IPS DF 6.9 (cell line): Measurements from ENCODE around the gene KCNB1.

ENCODE experiments used
- DNase-seq: peaks from one replicate; pipeline ENCODE4 v3.0.0-alpha.2; 2013; ENCODE audit warnings: low read depth, low spot score
- H3K27ac ChIP-seq: one replicate; pipeline ENCODE4 v1.5.1; 2013; ENCODE audit warnings: low read length, control low read depth
- H3K27me3 ChIP-seq: 2 replicates; pipeline ENCODE4 v1.6.1; 2013; ENCODE audit warnings: mild to moderate bottlenecking, low read length; ENCODE audit not compliant: control insufficient read depth, insufficient read depth
- H3K36me3 ChIP-seq: 2 replicates; pipeline ENCODE4 v1.6.1; 2013; ENCODE audit warnings: low read length; ENCODE audit not compliant: control insufficient read depth, insufficient read depth
- H3K4me1 ChIP-seq: 2 replicates; pipeline ENCODE4 v1.6.1; 2013; ENCODE audit warnings: low read length; ENCODE audit not compliant: control insufficient read depth, insufficient read depth
- H3K4me3 ChIP-seq: 2 replicates; pipeline ENCODE4 v1.5.1; 2013; ENCODE audit warnings: mild to moderate bottlenecking, low read length
- H3K9me3 ChIP-seq: 2 replicates; pipeline ENCODE4 v1.6.1; 2013; ENCODE audit warnings: low read length, inconsistent platforms; ENCODE audit not compliant: control insufficient read depth, insufficient read depth
- WGBS: extraction: QIAGEN DNeasy Blood & Tissue Kit; methylation state at CpG from one replicate; pipeline ENCODE4 v1.1.7; 2013; ENCODE audit warnings: mixed read lengths, missing lambda C conversion rate; ENCODE audit not compliant: insufficient read length, insufficient coverage; 5-methylcytosine and 5-hydroxymethylcytosine counted together

The KCNB1 gene

GRCh38 chr20:49503176-49503575, 20.7 kb upstream of the KCNB1 start:
- no peaks in the 10 kb centered on the region; the same call in 1 of the 2 replicates for H3K4me1 ChIP-seq
- no peaks in the 10 kb centered on the region for H3K27me3 ChIP-seq
- no CpG with 5 or more reads among the region's 6 CpGs for WGBS
- no peak for DNase-seq
- H3K27ac ChIP-seq = no peak overlapping the region
- peaks cover 4% of the 10 kb centered on the region; the same call in 1 of the 2 replicates for H3K36me3 ChIP-seq
- H3K4me3 ChIP-seq = no peak overlapping the region
- H3K9me3 ChIP-seq = no peaks in the 10 kb centered on the region

GRCh38 chr20:49501917-49502316, 19.4 kb upstream of the KCNB1 start:
- Histone ChIP-seq H3K4me3 (no peak overlapping the region), H3K27ac (no peak overlapping the region), H3K27me3 (no peaks in the 10 kb centered on the region), H3K4me1 (no peaks in the 10 kb centered on the region; the same call in 1 of the 2 replicates), H3K9me3 (no peaks in the 10 kb centered on the region), H3K36me3 (no peaks in the 10 kb centered on the region)
- DNase-seq = no peak
- WGBS = no CpG with 5 or more reads among the region's 3 CpGs

- no peaks in the 10 kb centered on the region for H3K4me1 ChIP-seq
- no CpG with 5 or more reads among the region's 1 CpG for WGBS
- H3K27me3 ChIP-seq = no peaks in the 10 kb centered on the region
- no peak overlapping the region for H3K4me3 ChIP-seq
- DNase-seq = no peak
- H3K27ac ChIP-seq = no peak overlapping the region
- no peaks in the 10 kb centered on the region for H3K9me3 ChIP-seq
- no peaks in the 10 kb centered on the region for H3K36me3 ChIP-seq
Measured at GRCh38 chr20:49497398-49497669, 14.9 kb upstream of the KCNB1 start.

GRCh38 chr20:49496553-49497397, 14.3 kb upstream of the KCNB1 start:
- Histone ChIP-seq H3K9me3 (no peaks in the 10 kb centered on the region), H3K4me3 (no peak overlapping the region), H3K27ac (no peak overlapping the region), H3K4me1 (no peaks in the 10 kb centered on the region), H3K36me3 (no peaks in the 10 kb centered on the region), H3K27me3 (no peaks in the 10 kb centered on the region)
- no CpG with 5 or more reads among the region's 5 CpGs for WGBS
- DNase-seq = no peak

- no peak overlapping the region for H3K4me3 ChIP-seq
- H3K27ac ChIP-seq = no peak overlapping the region
- H3K36me3 ChIP-seq = no peaks in the 10 kb centered on the region
- no peaks in the 10 kb centered on the region for H3K27me3 ChIP-seq
- H3K4me1 ChIP-seq = no peaks in the 10 kb centered on the region
- no peaks in the 10 kb centered on the region for H3K9me3 ChIP-seq
- 100% methylated on average over 4 of the region's 4 CpGs for WGBS
- no peak for DNase-seq
Measured at GRCh38 chr20:49496043-49496442, 13.6 kb upstream of the KCNB1 start.

GRCh38 chr20:49490689-49491088, 8.2 kb upstream of the KCNB1 start:
- Histone ChIP-seq H3K4me3 (no peak overlapping the region), H3K36me3 (no peaks in the 10 kb centered on the region), H3K27ac (no peak overlapping the region), H3K27me3 (no peaks in the 10 kb centered on the region), H3K4me1 (no peaks in the 10 kb centered on the region), H3K9me3 (no peaks in the 10 kb centered on the region)
- no peak for DNase-seq
- WGBS = no CpG with 5 or more reads among the region's 1 CpG

- no peak overlapping the region for H3K27ac ChIP-seq
- no CpG with 5 or more reads among the region's 5 CpGs for WGBS
- H3K9me3 ChIP-seq = no peaks in the 10 kb centered on the region
- H3K4me3 ChIP-seq = no peak overlapping the region
- no peaks in the 10 kb centered on the region for H3K27me3 ChIP-seq
- DNase-seq = no peak
- no peaks in the 10 kb centered on the region for H3K36me3 ChIP-seq
- no peaks in the 10 kb centered on the region for H3K4me1 ChIP-seq
Measured at GRCh38 chr20:49489688-49490087, 7.2 kb upstream of the KCNB1 start.

GRCh38 chr20:49486064-49486463, 3.6 kb upstream of the KCNB1 start:
- DNase-seq = no peak
- Histone ChIP-seq H3K27me3 (no peaks in the 10 kb centered on the region), H3K36me3 (no peaks in the 10 kb centered on the region; the same call in 1 of the 2 replicates)

GRCh38 chr20:49485563-49485962, 3.1 kb upstream of the KCNB1 start:
- H3K4me3 ChIP-seq = no peak overlapping the region
- peaks cover 2% of the 10 kb centered on the region; the same call in 1 of the 2 replicates for H3K4me1 ChIP-seq
- H3K27ac ChIP-seq = no peak overlapping the region
- WGBS = no CpG with 5 or more reads among the region's 1 CpG
- H3K36me3 ChIP-seq = no peaks in the 10 kb centered on the region; the same call in 1 of the 2 replicates
- DNase-seq = no peak
- H3K27me3 ChIP-seq = no peaks in the 10 kb centered on the region
- H3K9me3 ChIP-seq = no peaks in the 10 kb centered on the region

More at GRCh38 chr20:49486064-49486463, 3.6 kb upstream of the KCNB1 start:
- no peaks in the 10 kb centered on the region for H3K9me3 ChIP-seq
- no peak overlapping the region for H3K27ac ChIP-seq
- peaks cover 2% of the 10 kb centered on the region; the same call in 1 of the 2 replicates for H3K4me1 ChIP-seq
- H3K4me3 ChIP-seq = no peak overlapping the region

- Histone ChIP-seq H3K36me3 (no peaks in the 10 kb centered on the region; the same call in 1 of the 2 replicates), H3K27ac (no peak overlapping the region), H3K27me3 (no peaks in the 10 kb centered on the region), H3K4me3 (peak overlapping the region; percentile 45; the same call in 1 of the 2 replicates), H3K4me1 (peaks cover 2% of the 10 kb centered on the region; the same call in 1 of the 2 replicates), H3K9me3 (no peaks in the 10 kb centered on the region)
- peak; percentile 57 for DNase-seq
- WGBS = no CpG with 5 or more reads among the region's 61 CpGs
Measured at GRCh38 chr20:49484180-49485140, 2.0 kb upstream of the KCNB1 start.
